K562 (cell line): ENCODE data around the gene CEBPB. TPM values are rescaled to one million over a fixed set of nuclear protein-coding genes. Genes with fewer than 3 reads are reported as not detected.

Source experiments
- CREM ChIP-seq: IDR thresholded peaks from 2 replicates; pipeline ENCODE4 v1.6.1; 2014; ENCODE audit warnings: antibody characterized with exemption, low read depth
- DDX20 ChIP-seq: fragments of 450-650 bp; IDR thresholded peaks from 2 replicates; pipeline ENCODE4 v1.6.1; 2016; ENCODE audit warnings: missing genetic modification characterization, low read depth, mild to moderate bottlenecking, missing compliant biosample characterization, moderate library complexity
- WHSC1 ChIP-seq: IDR thresholded peaks from one replicate; pipeline ENCODE4 v1.6.1; 2012; ENCODE audit warnings: low read length, control low read depth, inconsistent platforms
- polyA plus RNA-seq, 8 experiments: library from polyadenylated mRNA; depleted of rRNA in 4 of 8; stranded (reverse) in 5 of 8; unstranded in 3 of 8; fragments of >200 nt; fragmentation: Nextera tagmentation in 2 of 8; fragmentation: Illumina TruSeq in 1 of 8; extraction: Ambion mirVana in 2 of 8; extraction: Trizol in 1 of 8; gene quantifications; 2 replicates each; pipeline versions ENCODE4 v1.2.1 to v1.2.3, GENCODE V29; 2011 to 2014; ENCODE audit warnings: inconsistent platforms in 1 of 8, missing spikeins in 1 of 8
- total RNA-seq, 7 experiments: library from RNA; depleted of rRNA in 6 of 7; stranded (reverse); fragments of >200 nt in 6 of 7; fragmentation: Illumina TruSeq in 2 of 7; extraction: Trizol in 2 of 7; gene quantifications; 2 replicates each; pipeline versions ENCODE4 v1.2.1 to v1.2.3, GENCODE V29; 2011 to 2021; ENCODE audit warnings: low replicate concordance in 1 of 7
- TF ChIP-seq, protein P1 (sequence below): fragments of 450-650 bp; formaldehyde crosslinking; IDR thresholded peaks from 2 replicates; pipeline ENCODE4 v1.4.0; 2020; ENCODE audit warnings: mild to moderate bottlenecking, moderate library complexity
- TF ChIP-seq, protein P2 (sequence below): fragments of 250-450 bp; sonication (Bioruptor Pico); IDR thresholded peaks from 2 replicates; pipeline ENCODE4 v1.4.0; 2020
- TF ChIP-seq, protein P3 (sequence below), 2 experiments: fragments of 200-800 bp in 1 of 2; sonication (Bioruptor generic) in 1 of 2; sonication (generic) in 1 of 2; formaldehyde crosslinking in 1 of 2; IDR thresholded peaks in 1 of 2; conservative IDR thresholded peaks in 1 of 2; 2 replicates each; pipeline versions ENCODE4 v1.5.0 to v1.6.1; 2016 to 2020; ENCODE audit warnings: missing compliant biosample characterization in 1 of 2, missing genetic modification characterization in 1 of 2, missing genetic modification reagents in 1 of 2
- TF ChIP-seq, protein P4 (sequence below): sonication (generic); formaldehyde crosslinking; IDR thresholded peaks from 2 replicates; pipeline ENCODE4 v1.8.0; 2023; ENCODE audit warnings: mild to moderate bottlenecking, missing genetic modification reagents
- TF ChIP-seq, protein P5 (sequence below), 2 experiments: fragments of 450-650 bp; formaldehyde crosslinking in 1 of 2; IDR thresholded peaks; 2 replicates each; pipeline versions ENCODE4 v1.4.0 to v1.6.1; 2014 to 2020; ENCODE audit warnings: mild to moderate bottlenecking in 2 of 2, borderline replicate concordance in 1 of 2, low read depth in 1 of 2

CEBPB gene
- total and polyA plus RNA-seq, 9 of the 15 experiments (the other 6 are each of a cell fraction or from before 2014, with no cell fraction given): 1.2 to 72.6 (median 7.8) TPM

DNA sequence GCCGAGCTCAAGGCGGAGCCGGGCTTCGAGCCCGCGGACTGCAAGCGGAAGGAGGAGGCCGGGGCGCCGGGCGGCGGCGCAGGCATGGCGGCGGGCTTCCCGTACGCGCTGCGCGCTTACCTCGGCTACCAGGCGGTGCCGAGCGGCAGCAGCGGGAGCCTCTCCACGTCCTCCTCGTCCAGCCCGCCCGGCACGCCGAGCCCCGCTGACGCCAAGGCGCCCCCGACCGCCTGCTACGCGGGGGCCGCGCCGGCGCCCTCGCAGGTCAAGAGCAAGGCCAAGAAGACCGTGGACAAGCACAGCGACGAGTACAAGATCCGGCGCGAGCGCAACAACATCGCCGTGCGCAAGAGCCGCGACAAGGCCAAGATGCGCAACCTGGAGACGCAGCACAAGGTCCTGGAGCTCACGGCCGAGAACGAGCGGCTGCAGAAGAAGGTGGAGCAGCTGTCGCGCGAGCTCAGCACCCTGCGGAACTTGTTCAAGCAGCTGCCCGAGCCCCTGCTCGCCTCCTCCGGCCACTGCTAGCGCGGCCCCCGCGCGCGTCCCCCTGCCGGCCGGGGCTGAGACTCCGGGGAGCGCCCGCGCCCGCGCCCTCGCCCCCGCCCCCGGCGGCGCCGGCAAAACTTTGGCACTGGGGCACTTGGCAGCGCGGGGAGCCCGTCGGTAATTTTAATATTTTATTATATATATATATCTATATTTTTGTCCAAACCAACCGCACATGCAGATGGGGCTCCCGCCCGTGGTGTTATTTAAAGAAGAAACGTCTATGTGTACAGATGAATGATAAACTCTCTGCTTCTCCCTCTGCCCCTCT is 1.1 kb downstream of the CEBPB start (continued):
- TF ChIP-seq WHSC1: no peak
- TF ChIP-seq DDX20 (tag): no peak
- TF ChIP-seq, protein P1, sequence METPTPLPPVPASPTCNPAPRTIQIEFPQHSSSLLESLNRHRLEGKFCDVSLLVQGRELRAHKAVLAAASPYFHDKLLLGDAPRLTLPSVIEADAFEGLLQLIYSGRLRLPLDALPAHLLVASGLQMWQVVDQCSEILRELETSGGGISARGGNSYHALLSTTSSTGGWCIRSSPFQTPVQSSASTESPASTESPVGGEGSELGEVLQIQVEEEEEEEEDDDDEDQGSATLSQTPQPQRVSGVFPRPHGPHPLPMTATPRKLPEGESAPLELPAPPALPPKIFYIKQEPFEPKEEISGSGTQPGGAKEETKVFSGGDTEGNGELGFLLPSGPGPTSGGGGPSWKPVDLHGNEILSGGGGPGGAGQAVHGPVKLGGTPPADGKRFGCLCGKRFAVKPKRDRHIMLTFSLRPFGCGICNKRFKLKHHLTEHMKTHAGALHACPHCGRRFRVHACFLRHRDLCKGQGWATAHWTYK (CRISPR knock-in tag): peak; percentile 89
- TF ChIP-seq, protein P2, sequence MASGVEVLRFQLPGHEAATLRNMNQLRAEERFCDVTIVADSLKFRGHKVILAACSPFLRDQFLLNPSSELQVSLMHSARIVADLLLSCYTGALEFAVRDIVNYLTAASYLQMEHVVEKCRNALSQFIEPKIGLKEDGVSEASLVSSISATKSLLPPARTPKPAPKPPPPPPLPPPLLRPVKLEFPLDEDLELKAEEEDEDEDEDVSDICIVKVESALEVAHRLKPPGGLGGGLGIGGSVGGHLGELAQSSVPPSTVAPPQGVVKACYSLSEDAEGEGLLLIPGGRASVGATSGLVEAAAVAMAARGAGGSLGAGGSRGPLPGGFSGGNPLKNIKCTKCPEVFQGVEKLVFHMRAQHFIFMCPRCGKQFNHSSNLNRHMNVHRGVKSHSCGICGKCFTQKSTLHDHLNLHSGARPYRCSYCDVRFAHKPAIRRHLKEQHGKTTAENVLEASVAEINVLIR (CRISPR knock-in tag): no peak
- TF ChIP-seq, protein P3, sequence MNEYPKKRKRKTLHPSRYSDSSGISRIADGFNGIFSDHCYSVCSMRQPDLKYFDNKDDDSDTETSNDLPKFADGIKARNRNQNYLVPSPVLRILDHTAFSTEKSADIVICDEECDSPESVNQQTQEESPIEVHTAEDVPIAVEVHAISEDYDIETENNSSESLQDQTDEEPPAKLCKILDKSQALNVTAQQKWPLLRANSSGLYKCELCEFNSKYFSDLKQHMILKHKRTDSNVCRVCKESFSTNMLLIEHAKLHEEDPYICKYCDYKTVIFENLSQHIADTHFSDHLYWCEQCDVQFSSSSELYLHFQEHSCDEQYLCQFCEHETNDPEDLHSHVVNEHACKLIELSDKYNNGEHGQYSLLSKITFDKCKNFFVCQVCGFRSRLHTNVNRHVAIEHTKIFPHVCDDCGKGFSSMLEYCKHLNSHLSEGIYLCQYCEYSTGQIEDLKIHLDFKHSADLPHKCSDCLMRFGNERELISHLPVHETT (CRISPR knock-in tag; conservative IDR thresholded peaks at IDR 0.05 in 1 of 2, IDR thresholded peaks at IDR 0.05 in 1 of 2): peak; percentile 71 to 76; a peak in 3 of 4 replicates
- TF ChIP-seq CREM: peak; percentile 31; the same call in 1 of the 2 replicates
- TF ChIP-seq, protein P4, sequence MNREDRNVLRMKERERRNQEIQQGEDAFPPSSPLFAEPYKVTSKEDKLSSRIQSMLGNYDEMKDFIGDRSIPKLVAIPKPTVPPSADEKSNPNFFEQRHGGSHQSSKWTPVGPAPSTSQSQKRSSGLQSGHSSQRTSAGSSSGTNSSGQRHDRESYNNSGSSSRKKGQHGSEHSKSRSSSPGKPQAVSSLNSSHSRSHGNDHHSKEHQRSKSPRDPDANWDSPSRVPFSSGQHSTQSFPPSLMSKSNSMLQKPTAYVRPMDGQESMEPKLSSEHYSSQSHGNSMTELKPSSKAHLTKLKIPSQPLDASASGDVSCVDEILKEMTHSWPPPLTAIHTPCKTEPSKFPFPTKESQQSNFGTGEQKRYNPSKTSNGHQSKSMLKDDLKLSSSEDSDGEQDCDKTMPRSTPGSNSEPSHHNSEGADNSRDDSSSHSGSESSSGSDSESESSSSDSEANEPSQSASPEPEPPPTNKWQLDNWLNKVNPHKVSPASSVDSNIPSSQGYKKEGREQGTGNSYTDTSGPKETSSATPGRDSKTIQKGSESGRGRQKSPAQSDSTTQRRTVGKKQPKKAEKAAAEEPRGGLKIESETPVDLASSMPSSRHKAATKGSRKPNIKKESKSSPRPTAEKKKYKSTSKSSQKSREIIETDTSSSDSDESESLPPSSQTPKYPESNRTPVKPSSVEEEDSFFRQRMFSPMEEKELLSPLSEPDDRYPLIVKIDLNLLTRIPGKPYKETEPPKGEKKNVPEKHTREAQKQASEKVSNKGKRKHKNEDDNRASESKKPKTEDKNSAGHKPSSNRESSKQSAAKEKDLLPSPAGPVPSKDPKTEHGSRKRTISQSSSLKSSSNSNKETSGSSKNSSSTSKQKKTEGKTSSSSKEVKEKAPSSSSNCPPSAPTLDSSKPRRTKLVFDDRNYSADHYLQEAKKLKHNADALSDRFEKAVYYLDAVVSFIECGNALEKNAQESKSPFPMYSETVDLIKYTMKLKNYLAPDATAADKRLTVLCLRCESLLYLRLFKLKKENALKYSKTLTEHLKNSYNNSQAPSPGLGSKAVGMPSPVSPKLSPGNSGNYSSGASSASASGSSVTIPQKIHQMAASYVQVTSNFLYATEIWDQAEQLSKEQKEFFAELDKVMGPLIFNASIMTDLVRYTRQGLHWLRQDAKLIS (CRISPR knock-in tag): peak; percentile 98
- TF ChIP-seq, protein P5, sequence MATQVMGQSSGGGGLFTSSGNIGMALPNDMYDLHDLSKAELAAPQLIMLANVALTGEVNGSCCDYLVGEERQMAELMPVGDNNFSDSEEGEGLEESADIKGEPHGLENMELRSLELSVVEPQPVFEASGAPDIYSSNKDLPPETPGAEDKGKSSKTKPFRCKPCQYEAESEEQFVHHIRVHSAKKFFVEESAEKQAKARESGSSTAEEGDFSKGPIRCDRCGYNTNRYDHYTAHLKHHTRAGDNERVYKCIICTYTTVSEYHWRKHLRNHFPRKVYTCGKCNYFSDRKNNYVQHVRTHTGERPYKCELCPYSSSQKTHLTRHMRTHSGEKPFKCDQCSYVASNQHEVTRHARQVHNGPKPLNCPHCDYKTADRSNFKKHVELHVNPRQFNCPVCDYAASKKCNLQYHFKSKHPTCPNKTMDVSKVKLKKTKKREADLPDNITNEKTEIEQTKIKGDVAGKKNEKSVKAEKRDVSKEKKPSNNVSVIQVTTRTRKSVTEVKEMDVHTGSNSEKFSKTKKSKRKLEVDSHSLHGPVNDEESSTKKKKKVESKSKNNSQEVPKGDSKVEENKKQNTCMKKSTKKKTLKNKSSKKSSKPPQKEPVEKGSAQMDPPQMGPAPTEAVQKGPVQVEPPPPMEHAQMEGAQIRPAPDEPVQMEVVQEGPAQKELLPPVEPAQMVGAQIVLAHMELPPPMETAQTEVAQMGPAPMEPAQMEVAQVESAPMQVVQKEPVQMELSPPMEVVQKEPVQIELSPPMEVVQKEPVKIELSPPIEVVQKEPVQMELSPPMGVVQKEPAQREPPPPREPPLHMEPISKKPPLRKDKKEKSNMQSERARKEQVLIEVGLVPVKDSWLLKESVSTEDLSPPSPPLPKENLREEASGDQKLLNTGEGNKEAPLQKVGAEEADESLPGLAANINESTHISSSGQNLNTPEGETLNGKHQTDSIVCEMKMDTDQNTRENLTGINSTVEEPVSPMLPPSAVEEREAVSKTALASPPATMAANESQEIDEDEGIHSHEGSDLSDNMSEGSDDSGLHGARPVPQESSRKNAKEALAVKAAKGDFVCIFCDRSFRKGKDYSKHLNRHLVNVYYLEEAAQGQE (IDR thresholded peaks at IDR 0.05; ENCODE audit: borderline replicate concordance): no peak
- TF ChIP-seq, protein P5 (CRISPR knock-in tag; IDR thresholded peaks at IDR 0.05; ENCODE audit: low read depth): peak; percentile 51; the same call in 1 of the 2 replicates
